HepG2 (cell line): ENCODE results near the gene PFN1. TPM values are rescaled to one million over a fixed set of nuclear protein-coding genes. Genes with fewer than 3 reads are reported as not detected.

Experiments used
- AKAP8 ChIP-seq: sonication (generic); formaldehyde crosslinking; IDR thresholded peaks from 2 replicates; pipeline ENCODE4 v1.5.1; 2020; ENCODE audit warnings: mild to moderate bottlenecking, missing genetic modification reagents
- CENPX ChIP-seq: sonication (generic); formaldehyde crosslinking; IDR thresholded peaks from 2 replicates; pipeline ENCODE4 v1.9.0; 2021; ENCODE audit warnings: mild to moderate bottlenecking, missing genetic modification reagents, moderate library complexity
- HIC2 ChIP-seq: sonication (generic); formaldehyde crosslinking; IDR thresholded peaks from 2 replicates; pipeline ENCODE4 v1.9.0; 2022; ENCODE audit warnings: low read depth, missing genetic modification reagents
- IRF9 ChIP-seq: sonication (generic); formaldehyde crosslinking; IDR thresholded peaks from 2 replicates; pipeline ENCODE4 v1.8.0; 2022; ENCODE audit warnings: missing genetic modification reagents, mild to moderate bottlenecking, borderline replicate concordance
- JUN ChIP-seq: sonication (generic); formaldehyde crosslinking; IDR thresholded peaks from 2 replicates; pipeline ENCODE4 v1.4.0; 2020; ENCODE audit warnings: mild to moderate bottlenecking, missing genetic modification reagents
- KAT2B ChIP-seq: fragments of 150-350 bp; IDR thresholded peaks from 2 replicates; pipeline ENCODE4 v1.6.1; 2014; ENCODE audit warnings: low read depth, low read length, borderline replicate concordance
- KLF12 ChIP-seq: sonication (generic); formaldehyde crosslinking; IDR thresholded peaks from 2 replicates; pipeline ENCODE4 v1.4.0; 2020; ENCODE audit warnings: missing genetic modification reagents, borderline replicate concordance
- MED1 ChIP-seq: sonication (generic); formaldehyde crosslinking; IDR thresholded peaks from 2 replicates; pipeline ENCODE4 v1.4.0; 2020; ENCODE audit warnings: missing genetic modification reagents
- MEF2D ChIP-seq: sonication (generic); formaldehyde crosslinking; IDR thresholded peaks from 2 replicates; pipeline ENCODE4 v1.5.1; 2020; ENCODE audit warnings: mild to moderate bottlenecking, missing genetic modification reagents
- NFAT5 ChIP-seq: sonication (generic); formaldehyde crosslinking; IDR thresholded peaks from 2 replicates; pipeline ENCODE4 v1.4.0; 2020; ENCODE audit warnings: missing genetic modification reagents
- TCF7 ChIP-seq: sonication (generic); IDR thresholded peaks from 2 replicates; pipeline ENCODE4 v1.6.1; 2016; ENCODE audit warnings: antibody characterized with exemption, low read depth
- ZBTB20 ChIP-seq: sonication (generic); formaldehyde crosslinking; IDR thresholded peaks from 2 replicates; pipeline ENCODE4 v1.8.1; 2023; ENCODE audit warnings: missing genetic modification reagents, low read depth, mild to moderate bottlenecking, borderline replicate concordance
- ZBTB25 ChIP-seq: IDR thresholded peaks from 2 replicates; pipeline ENCODE4 v1.6.1; 2018; ENCODE audit warnings: missing genetic modification reagents
- ZNF580 ChIP-seq: IDR thresholded peaks from 2 replicates; pipeline ENCODE4 v1.6.1; 2016; ENCODE audit warnings: low read depth, borderline replicate concordance
- ZNF710 ChIP-seq: sonication (generic); formaldehyde crosslinking; IDR thresholded peaks from 2 replicates; pipeline ENCODE4 v1.5.0; 2020; ENCODE audit warnings: mild to moderate bottlenecking, missing genetic modification reagents, borderline replicate concordance
- ZNF788 ChIP-seq: sonication (generic); formaldehyde crosslinking; IDR thresholded peaks from 2 replicates; pipeline ENCODE4 v1.5.0; 2020; ENCODE audit warnings: mild to moderate bottlenecking, missing genetic modification reagents, borderline replicate concordance
- ZNF841 ChIP-seq: sonication (generic); formaldehyde crosslinking; IDR thresholded peaks from 2 replicates; pipeline ENCODE4 v1.8.1; 2023; ENCODE audit warnings: missing genetic modification reagents, borderline replicate concordance
- polyA plus RNA-seq, 8 experiments: library from polyadenylated mRNA; depleted of rRNA in 3 of 8; stranded (reverse) in 7 of 8; unstranded in 1 of 8; fragments of >200 nt; fragmentation: Illumina TruSeq in 4 of 8; extraction: Trizol in 4 of 8; gene quantifications; 2 replicates each; pipeline versions ENCODE4 v1.2.1 to v1.2.3, GENCODE V29; 2011 to 2016; ENCODE audit warnings: low read depth in 4 of 8, missing spikeins in 1 of 8, mixed read lengths in 1 of 8; ENCODE audit not compliant: insufficient read depth in 1 of 8
- total RNA-seq, 5 experiments: library from RNA; depleted of rRNA; stranded (reverse); fragments of >200 nt; fragmentation: Illumina TruSeq; extraction: Trizol; gene quantifications; 2 replicates each; pipeline ENCODE4 v1.2.3, GENCODE V29; 2016; ENCODE audit warnings: low read depth in 1 of 5

PFN1 gene
- total and polyA plus RNA-seq, 2 of the 13 experiments (the other 11 are each of a cell fraction or from before 2014, with no cell fraction given), result 494 to 613 TPM

GRCh38 chr17:4934173-4934979 lies 14.0 kb downstream of the PFN1 start (continued):
- TF ChIP-seq ZNF788 (CRISPR knock-in tag), result no peak
- no peak for TF ChIP-seq KLF12
- no peak for TF ChIP-seq JUN (CRISPR knock-in tag)
- 0 out of 2 replicates have a peak, but pooled peaks have one; percentile 47 for TF ChIP-seq AKAP8 (CRISPR knock-in tag)
- no peak for TF ChIP-seq HIC2 (CRISPR knock-in tag)
- TF ChIP-seq CENPX (CRISPR knock-in tag), result no peak
- no peak for TF ChIP-seq ZNF841
- no peak for TF ChIP-seq IRF9 (CRISPR knock-in tag)
- no peak for TF ChIP-seq TCF7
- no peak for TF ChIP-seq ZBTB25 (CRISPR knock-in tag)
- TF ChIP-seq MED1 (CRISPR knock-in tag), result peak; percentile 9; the same call in 1 of the 2 replicates
- TF ChIP-seq ZBTB20 (CRISPR knock-in tag), result no peak
- TF ChIP-seq NFAT5 (CRISPR knock-in tag), result no peak
- peak; percentile 60; the same call in 1 of the 2 replicates for TF ChIP-seq MEF2D (CRISPR knock-in tag)
- TF ChIP-seq KAT2B, result no peak
- no peak for TF ChIP-seq ZNF580 (CRISPR knock-in tag)
- peak; percentile 33; the same call in 1 of the 2 replicates for TF ChIP-seq ZNF710 (CRISPR knock-in tag)
